ENCODE results near the gene ENTHD1.

Gene ENTHD1

GRCh38 chr22:39802682-39803081 lies 90.9 kb downstream of the ENTHD1 start:
- TF ChIP-seq ZFX (IDR thresholded peaks at IDR 0.05) (no peak), CTCF (conservative IDR thresholded peaks at IDR 0.05) (no peak)

GRCh38 chr22:39800790-39801520 lies 92.6 kb downstream of the ENTHD1 start:
- TF ChIP-seq ZFX (IDR thresholded peaks at IDR 0.05) = no peak
- TF ChIP-seq CTCF (conservative IDR thresholded peaks at IDR 0.05) = no peak
- H3K27ac ChIP-seq = no peak overlapping the region

More at GRCh38 chr22:39802682-39803081, 90.9 kb downstream of the ENTHD1 start:
- H3K27ac ChIP-seq = no peak overlapping the region

GRCh38 chr22:39797528-39798147 lies 95.9 kb downstream of the ENTHD1 start:
- H3K27ac ChIP-seq = no peak overlapping the region
- TF ChIP-seq CTCF (conservative IDR thresholded peaks at IDR 0.05) = no peak
- TF ChIP-seq ZFX (IDR thresholded peaks at IDR 0.05) = no peak

GRCh38 chr22:39789788-39790187 lies 103.8 kb downstream of the ENTHD1 start:
- TF ChIP-seq ZFX (IDR thresholded peaks at IDR 0.05) = no peak
- no peak for TF ChIP-seq CTCF (conservative IDR thresholded peaks at IDR 0.05)
- H3K27ac ChIP-seq = no peak overlapping the region

GRCh38 chr22:39785232-39785631 lies 108.3 kb downstream of the ENTHD1 start:
- no peak overlapping the region for H3K27ac ChIP-seq
- TF ChIP-seq ZFX (IDR thresholded peaks at IDR 0.05) = no peak

- TF ChIP-seq ZFX (IDR thresholded peaks at IDR 0.05) = no peak
- no peak for TF ChIP-seq CTCF (conservative IDR thresholded peaks at IDR 0.05)
- H3K27ac ChIP-seq = no peak overlapping the region
These were observed 115.7 kb downstream of the ENTHD1 start for GRCh38 chr22:39777716-39778454.

- no peak overlapping the region for H3K27ac ChIP-seq
- TF ChIP-seq ZFX (IDR thresholded peaks at IDR 0.05) (no peak), CTCF (conservative IDR thresholded peaks at IDR 0.05) (no peak)
These were observed 117.1 kb downstream of the ENTHD1 start for GRCh38 chr22:39776295-39777009.

All from C4-2B (cell line).